HCT116 (cell line): ENCODE data around the gene RAB26.

Source experiments
- EGR1 ChIP-seq: IDR thresholded peaks from 2 replicates; pipeline ENCODE4 v1.6.1; 2012; ENCODE audit warnings: low read depth
- EZH2phosphoT487 ChIP-seq: fragments of 200-600 bp; IDR thresholded peaks from 2 replicates; pipeline ENCODE4 v1.6.1; 2018; ENCODE audit warnings: antibody characterized with exemption, borderline replicate concordance
- POLR2A ChIP-seq: IDR thresholded peaks from 2 replicates; pipeline ENCODE4 v1.7.0; 2011; ENCODE audit warnings: borderline replicate concordance; ENCODE audit not compliant: insufficient read depth, insufficient read length; ENCODE audit errors: extremely low read depth
- TF ChIP-seq, protein P1 (sequence below), 3 experiments: fragments of 200-600 bp in 1 of 3; sonication (generic) in 1 of 3; IDR thresholded peaks in 2 of 3; conservative IDR thresholded peaks in 1 of 3; 2 replicates each; pipeline ENCODE4 v1.5.1; 2012 to 2017; ENCODE audit warnings: low read depth in 2 of 3, low read length in 2 of 3, antibody characterized with exemption in 1 of 3, borderline replicate concordance in 1 of 3, control low read depth in 1 of 3, mild to moderate bottlenecking in 1 of 3, mixed read lengths in 1 of 3, mixed run types in 1 of 3, moderate library complexity in 1 of 3; ENCODE audit not compliant: insufficient read depth in 1 of 3
- TF ChIP-seq, protein P2 (sequence below): IDR thresholded peaks from 2 replicates; pipeline ENCODE4 v1.6.1; 2012

DNA sequence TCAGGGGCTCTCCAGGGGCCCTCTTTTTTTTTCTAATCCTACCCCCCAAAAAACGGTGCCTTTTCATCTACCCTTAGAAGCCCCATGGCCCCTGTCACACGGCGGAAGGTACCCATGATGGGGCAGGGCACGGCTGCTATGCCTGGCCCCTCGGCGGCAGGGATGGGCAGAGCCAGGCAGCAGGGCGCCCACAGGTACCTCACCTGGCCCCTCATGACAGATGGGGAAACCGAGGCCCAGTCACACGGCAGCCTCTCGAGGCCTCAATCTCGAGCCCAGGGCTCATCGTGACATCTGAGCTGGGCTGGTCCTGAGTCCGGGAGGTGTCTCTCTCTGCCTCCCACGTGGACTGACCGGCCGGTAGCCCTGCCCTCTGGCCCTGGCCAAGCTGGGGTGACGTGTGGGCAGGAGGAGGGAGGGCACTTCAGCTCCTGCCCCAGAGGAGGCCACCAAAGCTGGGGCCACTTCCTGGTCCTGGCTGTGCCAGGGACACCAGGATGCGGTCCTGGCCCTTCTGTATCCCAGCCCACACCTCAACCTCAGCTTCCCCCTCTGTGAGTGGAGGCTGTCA, 18.7 kb downstream of the RAB26 start:
- TF ChIP-seq, protein P1, sequence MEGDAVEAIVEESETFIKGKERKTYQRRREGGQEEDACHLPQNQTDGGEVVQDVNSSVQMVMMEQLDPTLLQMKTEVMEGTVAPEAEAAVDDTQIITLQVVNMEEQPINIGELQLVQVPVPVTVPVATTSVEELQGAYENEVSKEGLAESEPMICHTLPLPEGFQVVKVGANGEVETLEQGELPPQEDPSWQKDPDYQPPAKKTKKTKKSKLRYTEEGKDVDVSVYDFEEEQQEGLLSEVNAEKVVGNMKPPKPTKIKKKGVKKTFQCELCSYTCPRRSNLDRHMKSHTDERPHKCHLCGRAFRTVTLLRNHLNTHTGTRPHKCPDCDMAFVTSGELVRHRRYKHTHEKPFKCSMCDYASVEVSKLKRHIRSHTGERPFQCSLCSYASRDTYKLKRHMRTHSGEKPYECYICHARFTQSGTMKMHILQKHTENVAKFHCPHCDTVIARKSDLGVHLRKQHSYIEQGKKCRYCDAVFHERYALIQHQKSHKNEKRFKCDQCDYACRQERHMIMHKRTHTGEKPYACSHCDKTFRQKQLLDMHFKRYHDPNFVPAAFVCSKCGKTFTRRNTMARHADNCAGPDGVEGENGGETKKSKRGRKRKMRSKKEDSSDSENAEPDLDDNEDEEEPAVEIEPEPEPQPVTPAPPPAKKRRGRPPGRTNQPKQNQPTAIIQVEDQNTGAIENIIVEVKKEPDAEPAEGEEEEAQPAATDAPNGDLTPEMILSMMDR (IDR thresholded peaks at IDR 0.05 in 2 of 3, conservative IDR thresholded peaks at IDR 0.05 in 1 of 3; ENCODE audit: borderline replicate concordance in 1 of 3, insufficient read depth in 1 of 3, low read depth in 2 of 3, low read length in 2 of 3), result no peak
- no peak for TF ChIP-seq POLR2A
- no peak for TF ChIP-seq EGR1
- no peak for TF ChIP-seq EZH2phosphoT487
- TF ChIP-seq, protein P2, sequence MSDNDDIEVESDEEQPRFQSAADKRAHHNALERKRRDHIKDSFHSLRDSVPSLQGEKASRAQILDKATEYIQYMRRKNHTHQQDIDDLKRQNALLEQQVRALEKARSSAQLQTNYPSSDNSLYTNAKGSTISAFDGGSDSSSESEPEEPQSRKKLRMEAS, result no peak
